Liver (tissue), 9 donors: Measurements from ENCODE around the gene PELO. TPM values are rescaled to one million over a fixed set of nuclear protein-coding genes. Genes with fewer than 3 reads are reported as not detected.

Experiments
- DNase-seq: peaks from one replicate; pipeline ENCODE4 v3.0.0-alpha.2; 2017; ENCODE audit warnings: low spot score
- H3K27ac ChIP-seq, 2 donors: one replicate each; pipeline ENCODE4 v1.7.0; 2013; ENCODE audit warnings: inconsistent platforms in 2 of 2, low read length in 2 of 2, control low read depth in 1 of 2, low read depth in 1 of 2, mild to moderate bottlenecking in 1 of 2
- H3K27me3 ChIP-seq, 4 donors: one replicate each; pipeline versions ENCODE4 v1.6.1 to v1.7.0; 2013; ENCODE audit warnings: low read length in 3 of 4, inconsistent platforms in 1 of 4, mild to moderate bottlenecking in 1 of 4, moderate library complexity in 1 of 4; ENCODE audit not compliant: control insufficient read depth in 4 of 4, insufficient read depth in 4 of 4
- H3K36me3 ChIP-seq, 4 donors: one replicate each; pipeline versions ENCODE4 v1.6.1 to v1.7.0; 2013; ENCODE audit warnings: low read length in 3 of 4, mild to moderate bottlenecking in 3 of 4, low read depth in 1 of 4, moderate library complexity in 1 of 4; ENCODE audit not compliant: control insufficient read depth in 4 of 4, insufficient read depth in 3 of 4
- H3K4me1 ChIP-seq, 4 donors: one replicate each; pipeline versions ENCODE4 v1.6.1 to v1.7.0; 2013; ENCODE audit warnings: low read length in 3 of 4, mild to moderate bottlenecking in 3 of 4, moderate library complexity in 1 of 4; ENCODE audit not compliant: control insufficient read depth in 4 of 4, insufficient read depth in 4 of 4
- H3K4me3 ChIP-seq, 3 donors: one replicate each; pipeline versions ENCODE4 v1.6.1 to v1.7.0; 2013; ENCODE audit warnings: low read length in 3 of 3, control low read depth in 1 of 3, low read depth in 1 of 3, mild to moderate bottlenecking in 1 of 3
- H3K9ac ChIP-seq, 2 donors: one replicate each; pipeline ENCODE4 v1.7.0; 2013; ENCODE audit warnings: low read length in 2 of 2, mild to moderate bottlenecking in 2 of 2, moderate library complexity in 2 of 2, control low read depth in 1 of 2, low read depth in 1 of 2
- H3K9me3 ChIP-seq, 4 donors: one replicate each; pipeline versions ENCODE4 v1.6.1 to v1.7.0; 2013; ENCODE audit warnings: low read length in 3 of 4; ENCODE audit not compliant: control insufficient read depth in 4 of 4
- EGR1 ChIP-seq, 2 donors: IDR thresholded peaks; 2 replicates each; pipeline ENCODE4 v1.6.1; 2016 to 2018; ENCODE audit warnings: antibody characterized with exemption in 2 of 2, low read depth in 2 of 2
- FOXA1 ChIP-seq: IDR thresholded peaks from 2 replicates; pipeline ENCODE4 v1.6.1; 2016; ENCODE audit warnings: antibody characterized with exemption
- FOXA2 ChIP-seq: IDR thresholded peaks from 2 replicates; pipeline ENCODE4 v1.6.1; 2016; ENCODE audit warnings: antibody characterized with exemption
- GABPA ChIP-seq, 2 donors: IDR thresholded peaks in 1 of 2; conservative IDR thresholded peaks in 1 of 2; 2 replicates each; pipeline ENCODE4 v1.6.1; 2016; ENCODE audit warnings: antibody characterized with exemption in 2 of 2, mild to moderate bottlenecking in 1 of 2, moderate library complexity in 1 of 2
- HNF4G ChIP-seq: IDR thresholded peaks from 2 replicates; pipeline ENCODE4 v1.6.1; 2016; ENCODE audit warnings: antibody characterized with exemption
- NR2F2 ChIP-seq: IDR thresholded peaks from 2 replicates; pipeline ENCODE4 v1.6.1; 2016; ENCODE audit warnings: antibody characterized with exemption
- RXRA ChIP-seq, 2 donors: IDR thresholded peaks; 2 replicates each; pipeline ENCODE4 v1.6.1; 2017 to 2018; ENCODE audit warnings: antibody characterized with exemption in 2 of 2, mild to moderate bottlenecking in 1 of 2
- TAF1 ChIP-seq: conservative IDR thresholded peaks from 2 replicates; pipeline ENCODE4 v1.6.1; 2016; ENCODE audit warnings: antibody characterized with exemption, mild to moderate bottlenecking
- YY1 ChIP-seq: IDR thresholded peaks from 2 replicates; pipeline ENCODE4 v1.6.1; 2016; ENCODE audit warnings: antibody characterized with exemption, mild to moderate bottlenecking
- WGBS: extraction: QIAGEN DNeasy Blood & Tissue Kit; methylation state at CpG from one replicate; pipeline ENCODE4 v1.1.7; 2013; 5-methylcytosine and 5-hydroxymethylcytosine counted together
- polyA plus RNA-seq, 2 donors: library from polyadenylated mRNA; stranded (reverse) in 1 of 2; unstranded in 1 of 2; fragments of 200-250 nt in 1 of 2; fragments of >200 nt in 1 of 2; fragmentation: Nextera tagmentation in 1 of 2; extraction: Ambion mirVana in 1 of 2; gene quantifications; one replicate each; pipeline versions ENCODE4 v1.2.1 to v1.2.3, GENCODE V29; 2013 to 2015
- total RNA-seq, 2 donors: library from RNA; depleted of rRNA; stranded (reverse); fragments of >200 nt; gene quantifications; one replicate each; pipeline ENCODE4 v1.2.3, GENCODE V29; 2014
- TF ChIP-seq, protein P1 (sequence below): IDR thresholded peaks from 2 replicates; pipeline ENCODE4 v1.6.1; 2016; ENCODE audit warnings: antibody characterized with exemption
- TF ChIP-seq, protein P2 (sequence below): IDR thresholded peaks from 2 replicates; pipeline ENCODE4 v1.6.1; 2016; ENCODE audit warnings: antibody characterized with exemption
- TF ChIP-seq, protein P3 (sequence below): fragments of 150-350 bp; IDR thresholded peaks from 2 replicates; pipeline ENCODE4 v1.5.1; 2017; ENCODE audit warnings: improper control_type of control experiment, low read depth, low read length; ENCODE audit not compliant: missing input control
- TF ChIP-seq, protein P4 (sequence below): IDR thresholded peaks from 2 replicates; pipeline ENCODE4 v1.6.1; 2016; ENCODE audit warnings: antibody characterized with exemption
- TF ChIP-seq, protein P5 (sequence below): IDR thresholded peaks from 2 replicates; pipeline ENCODE4 v1.6.1; 2016; ENCODE audit warnings: antibody characterized with exemption, mild to moderate bottlenecking
- donor health status: healthy.
- donor health status: healthy.
- donor health status: healthy.
- donor health status: healthy.
- donor health status: healthy.

Gene PELO
- total and polyA plus RNA-seq, 4 donors, result 10.1 to 24.6 (median 16.5) TPM

DNA sequence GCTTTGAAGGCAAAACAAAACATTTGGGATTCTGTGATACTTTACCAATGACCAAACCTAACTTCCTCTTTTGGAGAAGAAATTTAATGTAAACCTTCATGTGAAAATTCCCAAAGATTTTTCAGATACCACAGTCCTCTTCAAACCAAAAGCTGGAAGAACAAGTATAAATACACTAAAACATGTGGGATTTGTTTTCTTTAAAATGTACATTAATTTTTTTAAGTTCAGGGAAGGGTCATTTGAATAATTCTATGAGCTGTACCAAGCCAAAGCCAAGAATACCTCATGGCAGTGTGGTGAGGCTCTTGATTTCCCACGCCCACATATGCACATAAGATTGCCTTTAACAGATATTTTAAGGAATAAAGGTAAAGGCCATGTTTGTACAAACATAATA lies 28.4 kb upstream of the PELO start (continued):
- TF ChIP-seq, protein P1, sequence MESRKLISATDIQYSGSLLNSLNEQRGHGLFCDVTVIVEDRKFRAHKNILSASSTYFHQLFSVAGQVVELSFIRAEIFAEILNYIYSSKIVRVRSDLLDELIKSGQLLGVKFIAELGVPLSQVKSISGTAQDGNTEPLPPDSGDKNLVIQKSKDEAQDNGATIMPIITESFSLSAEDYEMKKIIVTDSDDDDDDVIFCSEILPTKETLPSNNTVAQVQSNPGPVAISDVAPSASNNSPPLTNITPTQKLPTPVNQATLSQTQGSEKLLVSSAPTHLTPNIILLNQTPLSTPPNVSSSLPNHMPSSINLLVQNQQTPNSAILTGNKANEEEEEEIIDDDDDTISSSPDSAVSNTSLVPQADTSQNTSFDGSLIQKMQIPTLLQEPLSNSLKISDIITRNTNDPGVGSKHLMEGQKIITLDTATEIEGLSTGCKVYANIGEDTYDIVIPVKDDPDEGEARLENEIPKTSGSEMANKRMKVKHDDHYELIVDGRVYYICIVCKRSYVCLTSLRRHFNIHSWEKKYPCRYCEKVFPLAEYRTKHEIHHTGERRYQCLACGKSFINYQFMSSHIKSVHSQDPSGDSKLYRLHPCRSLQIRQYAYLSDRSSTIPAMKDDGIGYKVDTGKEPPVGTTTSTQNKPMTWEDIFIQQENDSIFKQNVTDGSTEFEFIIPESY, result no peak
- TF ChIP-seq NR2F2, result no peak
- TF ChIP-seq GABPA (IDR thresholded peaks at IDR 0.05 in 1 of 2, conservative IDR thresholded peaks at IDR 0.05 in 1 of 2), result no peak
- TF ChIP-seq YY1, result no peak

DNA sequence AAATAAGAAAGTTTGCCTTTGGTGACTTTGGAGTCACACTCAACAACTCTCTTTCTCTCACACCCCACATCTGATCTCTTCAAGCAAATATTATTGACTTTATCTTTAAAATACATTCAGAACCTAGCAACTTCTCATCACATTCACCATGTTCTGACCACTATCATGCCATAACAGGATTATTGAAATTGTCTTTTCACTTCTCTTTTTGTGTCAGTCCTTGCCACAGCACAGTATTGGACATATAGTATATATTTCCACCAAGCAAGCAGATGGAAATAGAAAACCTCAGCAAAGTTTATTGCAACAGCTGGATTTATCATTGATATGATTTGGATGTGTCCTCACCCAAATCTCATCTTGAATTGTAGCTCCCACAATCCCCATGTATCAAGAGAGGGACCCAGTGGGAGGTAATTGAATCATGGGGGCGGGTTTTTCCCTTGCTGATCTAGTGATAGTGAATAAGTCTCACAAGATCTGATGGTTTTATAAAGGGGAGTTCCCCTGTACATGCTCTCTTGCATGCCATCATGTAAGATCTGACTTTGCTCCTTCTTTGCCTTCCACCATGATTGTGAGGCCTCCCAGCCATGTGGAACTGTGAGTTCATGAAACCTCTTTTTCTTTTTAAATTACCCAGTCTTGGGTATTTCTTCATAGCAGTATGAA lies 26.9 kb upstream of the PELO start:
- WGBS, result 92% methylated on average over 1 of the region's 1 CpG
- no peaks in the 10 kb centered on the region for H3K9me3 ChIP-seq
- H3K4me1 ChIP-seq, result no peaks in the 10 kb centered on the region
- H3K9ac ChIP-seq, result no peak overlapping the region
- no peaks in the 10 kb centered on the region for H3K36me3 ChIP-seq
- DNase-seq, result no peak
- H3K27ac ChIP-seq, result no peak overlapping the region
- H3K4me3 ChIP-seq, result no peak overlapping the region
- TF ChIP-seq NR2F2 (no peak), GABPA (IDR thresholded peaks at IDR 0.05 in 1 of 2, conservative IDR thresholded peaks at IDR 0.05 in 1 of 2) (no peak)
- H3K27me3 ChIP-seq, result no peaks in the 10 kb centered on the region

DNA sequence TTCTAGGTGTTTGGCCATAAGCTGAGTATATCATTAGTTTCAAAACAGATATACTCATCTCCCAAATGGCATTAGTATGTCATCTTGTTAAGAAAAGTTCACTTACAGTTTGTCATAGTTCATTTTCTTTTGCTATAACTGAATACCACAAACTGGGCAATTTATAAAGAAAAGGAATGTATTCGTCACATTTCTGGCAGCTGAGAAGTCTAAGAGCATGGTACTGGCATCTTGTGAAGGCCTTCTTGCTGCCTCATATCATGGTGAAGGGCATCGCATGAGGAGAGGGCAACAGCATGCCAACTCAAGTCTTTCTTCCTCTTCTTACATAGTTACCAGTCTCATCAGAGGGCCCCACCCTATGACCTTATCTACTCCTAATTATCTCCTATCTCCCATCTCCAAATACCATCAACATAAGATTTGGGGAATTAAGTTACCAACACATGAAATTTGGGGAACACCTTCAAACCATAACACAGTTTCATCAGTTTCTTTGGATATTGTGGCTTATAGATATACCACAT lies 20.4 kb upstream of the PELO start:
- no peak for TF ChIP-seq RXRA (IDR thresholded peaks at IDR 0.05)
- TF ChIP-seq, protein P2, sequence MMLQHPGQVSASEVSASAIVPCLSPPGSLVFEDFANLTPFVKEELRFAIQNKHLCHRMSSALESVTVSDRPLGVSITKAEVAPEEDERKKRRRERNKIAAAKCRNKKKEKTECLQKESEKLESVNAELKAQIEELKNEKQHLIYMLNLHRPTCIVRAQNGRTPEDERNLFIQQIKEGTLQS, result no peak
- WGBS, result 94% methylated on average over 2 of the region's 2 CpGs
- Histone ChIP-seq H3K27ac (no peak overlapping the region), H3K36me3 (no peaks in the 10 kb centered on the region), H3K9me3 (no peaks in the 10 kb centered on the region), H3K27me3 (no peaks in the 10 kb centered on the region), H3K4me3 (no peak overlapping the region), H3K4me1 (peaks cover 0 to 2% (median 0%) of the 10 kb centered on the region in 4 donors), H3K9ac (no peak overlapping the region)
- no peak for DNase-seq

DNA sequence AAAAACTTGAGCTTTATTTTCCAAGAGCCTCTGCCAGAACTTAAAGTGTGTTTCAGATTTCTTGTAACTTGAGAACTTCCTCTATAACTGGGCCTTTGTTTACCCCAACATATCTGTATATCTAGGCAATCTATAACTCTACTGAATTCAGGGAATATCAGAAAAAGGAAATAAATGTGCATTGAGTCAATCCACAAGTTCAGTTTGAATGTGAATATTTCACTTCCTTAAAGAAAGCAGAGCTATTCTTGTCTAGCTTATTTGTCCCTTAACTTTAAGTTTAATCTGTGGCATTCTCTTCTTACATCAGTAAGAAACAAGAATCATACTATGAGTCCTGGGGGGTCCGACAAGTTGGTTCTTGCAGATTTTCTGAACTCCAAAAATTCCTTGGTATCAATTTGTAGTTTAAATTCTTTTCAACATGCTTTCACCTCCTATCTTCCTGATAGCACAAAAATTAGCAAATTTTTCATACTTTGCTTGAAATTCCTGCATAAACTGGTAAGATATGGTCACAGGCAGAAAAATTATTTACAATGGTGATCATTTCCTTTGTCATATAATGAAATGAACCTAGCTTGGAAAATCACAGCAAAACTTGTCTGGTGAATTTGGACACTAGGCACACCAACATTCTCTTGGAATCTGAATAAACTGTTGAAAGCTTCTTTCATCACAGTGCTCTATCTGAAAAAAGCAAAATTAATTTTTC lies 19.8 kb upstream of the PELO start:
- WGBS, result 82% methylated on average over 1 of the region's 1 CpG
- H3K9ac ChIP-seq, result no peak overlapping the region
- TF ChIP-seq, protein P3, sequence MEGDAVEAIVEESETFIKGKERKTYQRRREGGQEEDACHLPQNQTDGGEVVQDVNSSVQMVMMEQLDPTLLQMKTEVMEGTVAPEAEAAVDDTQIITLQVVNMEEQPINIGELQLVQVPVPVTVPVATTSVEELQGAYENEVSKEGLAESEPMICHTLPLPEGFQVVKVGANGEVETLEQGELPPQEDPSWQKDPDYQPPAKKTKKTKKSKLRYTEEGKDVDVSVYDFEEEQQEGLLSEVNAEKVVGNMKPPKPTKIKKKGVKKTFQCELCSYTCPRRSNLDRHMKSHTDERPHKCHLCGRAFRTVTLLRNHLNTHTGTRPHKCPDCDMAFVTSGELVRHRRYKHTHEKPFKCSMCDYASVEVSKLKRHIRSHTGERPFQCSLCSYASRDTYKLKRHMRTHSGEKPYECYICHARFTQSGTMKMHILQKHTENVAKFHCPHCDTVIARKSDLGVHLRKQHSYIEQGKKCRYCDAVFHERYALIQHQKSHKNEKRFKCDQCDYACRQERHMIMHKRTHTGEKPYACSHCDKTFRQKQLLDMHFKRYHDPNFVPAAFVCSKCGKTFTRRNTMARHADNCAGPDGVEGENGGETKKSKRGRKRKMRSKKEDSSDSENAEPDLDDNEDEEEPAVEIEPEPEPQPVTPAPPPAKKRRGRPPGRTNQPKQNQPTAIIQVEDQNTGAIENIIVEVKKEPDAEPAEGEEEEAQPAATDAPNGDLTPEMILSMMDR, result no peak
- TF ChIP-seq TAF1 (no peak), FOXA1 (no peak), YY1 (no peak), FOXA2 (no peak), EGR1 (IDR thresholded peaks at IDR 0.05; ENCODE audit: low read depth in 2 of 2) (no peak), GABPA (IDR thresholded peaks at IDR 0.05 in 1 of 2, conservative IDR thresholded peaks at IDR 0.05 in 1 of 2) (no peak), HNF4G (no peak), NR2F2 (no peak), RXRA (IDR thresholded peaks at IDR 0.05) (no peak)
- TF ChIP-seq, protein P4, sequence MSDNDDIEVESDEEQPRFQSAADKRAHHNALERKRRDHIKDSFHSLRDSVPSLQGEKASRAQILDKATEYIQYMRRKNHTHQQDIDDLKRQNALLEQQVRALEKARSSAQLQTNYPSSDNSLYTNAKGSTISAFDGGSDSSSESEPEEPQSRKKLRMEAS, result no peak
- TF ChIP-seq, protein P5, sequence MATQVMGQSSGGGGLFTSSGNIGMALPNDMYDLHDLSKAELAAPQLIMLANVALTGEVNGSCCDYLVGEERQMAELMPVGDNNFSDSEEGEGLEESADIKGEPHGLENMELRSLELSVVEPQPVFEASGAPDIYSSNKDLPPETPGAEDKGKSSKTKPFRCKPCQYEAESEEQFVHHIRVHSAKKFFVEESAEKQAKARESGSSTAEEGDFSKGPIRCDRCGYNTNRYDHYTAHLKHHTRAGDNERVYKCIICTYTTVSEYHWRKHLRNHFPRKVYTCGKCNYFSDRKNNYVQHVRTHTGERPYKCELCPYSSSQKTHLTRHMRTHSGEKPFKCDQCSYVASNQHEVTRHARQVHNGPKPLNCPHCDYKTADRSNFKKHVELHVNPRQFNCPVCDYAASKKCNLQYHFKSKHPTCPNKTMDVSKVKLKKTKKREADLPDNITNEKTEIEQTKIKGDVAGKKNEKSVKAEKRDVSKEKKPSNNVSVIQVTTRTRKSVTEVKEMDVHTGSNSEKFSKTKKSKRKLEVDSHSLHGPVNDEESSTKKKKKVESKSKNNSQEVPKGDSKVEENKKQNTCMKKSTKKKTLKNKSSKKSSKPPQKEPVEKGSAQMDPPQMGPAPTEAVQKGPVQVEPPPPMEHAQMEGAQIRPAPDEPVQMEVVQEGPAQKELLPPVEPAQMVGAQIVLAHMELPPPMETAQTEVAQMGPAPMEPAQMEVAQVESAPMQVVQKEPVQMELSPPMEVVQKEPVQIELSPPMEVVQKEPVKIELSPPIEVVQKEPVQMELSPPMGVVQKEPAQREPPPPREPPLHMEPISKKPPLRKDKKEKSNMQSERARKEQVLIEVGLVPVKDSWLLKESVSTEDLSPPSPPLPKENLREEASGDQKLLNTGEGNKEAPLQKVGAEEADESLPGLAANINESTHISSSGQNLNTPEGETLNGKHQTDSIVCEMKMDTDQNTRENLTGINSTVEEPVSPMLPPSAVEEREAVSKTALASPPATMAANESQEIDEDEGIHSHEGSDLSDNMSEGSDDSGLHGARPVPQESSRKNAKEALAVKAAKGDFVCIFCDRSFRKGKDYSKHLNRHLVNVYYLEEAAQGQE, result no peak
- TF ChIP-seq, protein P2, result no peak
- H3K9me3 ChIP-seq, result no peaks in the 10 kb centered on the region
- no peak for DNase-seq
- no peak overlapping the region for H3K27ac ChIP-seq
- no peak overlapping the region for H3K4me3 ChIP-seq
- H3K36me3 ChIP-seq, result no peaks in the 10 kb centered on the region
- peaks cover 0 to 2% (median 0%) of the 10 kb centered on the region in 4 donors for H3K4me1 ChIP-seq
- no peaks in the 10 kb centered on the region for H3K27me3 ChIP-seq
